Measurements from ENCODE around the gene EID1.
"Not testable (repeated sequence)": the region's sequence is repeated elsewhere in the genome, so short reads cannot be mapped to it uniquely, and the experiment has no call there.

EID1 gene

GRCh38 chr15:48898446-48898845 is 20.5 kb downstream of the EID1 start:
- H2AFZ ChIP-seq (ENCODE audit: low read depth), result no peak overlapping the region
- no peaks in the 10 kb centered on the region for H3K36me3 ChIP-seq (ENCODE audit: insufficient read depth)
- H3K4me2 ChIP-seq, result no peak overlapping the region
- H3K4me3 ChIP-seq (IDR thresholded peaks at IDR 0.05; ENCODE audit: insufficient read depth, low read depth, low read length), result no peak overlapping the region
- TF ChIP-seq CTCF (conservative IDR thresholded peaks at IDR 0.05; ENCODE audit: low read depth, low read length), result no peak
- H3K4me1 ChIP-seq (ENCODE audit: low read depth, poor library complexity, severe bottlenecking), result no peaks in the 10 kb centered on the region
- no peaks in the 10 kb centered on the region for H3K27me3 ChIP-seq (ENCODE audit: insufficient read depth, low read depth)
- H4K20me1 ChIP-seq (ENCODE audit: insufficient read depth), result no peaks in the 10 kb centered on the region
- no peak overlapping the region for H3K27ac ChIP-seq
- no peak overlapping the region for H3K9ac ChIP-seq
- H3K79me2 ChIP-seq (ENCODE audit: insufficient read depth, low read depth), result no peaks in the 10 kb centered on the region

- Histone ChIP-seq H4K20me1 (ENCODE audit: insufficient read depth) (no peaks in the 10 kb centered on the region), H3K36me3 (ENCODE audit: insufficient read depth) (no peaks in the 10 kb centered on the region), H3K27ac (no peak overlapping the region), H3K79me2 (ENCODE audit: insufficient read depth, low read depth) (no peaks in the 10 kb centered on the region), H3K4me2 (no peak overlapping the region), H3K27me3 (ENCODE audit: insufficient read depth, low read depth) (no peaks in the 10 kb centered on the region), H3K4me1 (ENCODE audit: low read depth, poor library complexity, severe bottlenecking) (no peaks in the 10 kb centered on the region), H3K9ac (no peak overlapping the region), H3K4me3 (IDR thresholded peaks at IDR 0.05; ENCODE audit: insufficient read depth, low read depth, low read length) (no peak overlapping the region), H2AFZ (ENCODE audit: low read depth) (no peak overlapping the region)
- TF ChIP-seq CTCF (conservative IDR thresholded peaks at IDR 0.05; ENCODE audit: low read depth, low read length), result no peak
These were observed 21.9 kb downstream of the EID1 start for GRCh38 chr15:48899793-48900192.

- TF ChIP-seq CTCF (conservative IDR thresholded peaks at IDR 0.05; ENCODE audit: low read depth, low read length), result no peak
- Histone ChIP-seq H3K4me1 (ENCODE audit: low read depth, poor library complexity, severe bottlenecking) (no peaks in the 10 kb centered on the region), H3K9ac (no peak overlapping the region), H3K36me3 (ENCODE audit: insufficient read depth) (no peaks in the 10 kb centered on the region), H3K27me3 (ENCODE audit: insufficient read depth, low read depth) (no peaks in the 10 kb centered on the region), H3K27ac (no peak overlapping the region), H3K4me3 (IDR thresholded peaks at IDR 0.05; ENCODE audit: insufficient read depth, low read depth, low read length) (no peak overlapping the region), H2AFZ (ENCODE audit: low read depth) (no peak overlapping the region), H4K20me1 (ENCODE audit: insufficient read depth) (no peaks in the 10 kb centered on the region), H3K79me2 (ENCODE audit: insufficient read depth, low read depth) (no peaks in the 10 kb centered on the region), H3K4me2 (no peak overlapping the region)
These were observed 26.8 kb downstream of the EID1 start for GRCh38 chr15:48904758-48905157.

- H3K79me2 ChIP-seq (ENCODE audit: insufficient read depth, low read depth), result no peaks in the 10 kb centered on the region
- H3K4me2 ChIP-seq, result no peak overlapping the region
- no peak overlapping the region for H3K9ac ChIP-seq
- H2AFZ ChIP-seq (ENCODE audit: low read depth), result no peak overlapping the region
- no peaks in the 10 kb centered on the region for H3K36me3 ChIP-seq (ENCODE audit: insufficient read depth)
- H3K4me1 ChIP-seq (ENCODE audit: low read depth, poor library complexity, severe bottlenecking), result no peaks in the 10 kb centered on the region
- no peak overlapping the region for H3K27ac ChIP-seq
- no peak for TF ChIP-seq CTCF (conservative IDR thresholded peaks at IDR 0.05; ENCODE audit: low read depth, low read length)
- no peak overlapping the region for H3K4me3 ChIP-seq (IDR thresholded peaks at IDR 0.05; ENCODE audit: insufficient read depth, low read depth, low read length)
- no peaks in the 10 kb centered on the region for H3K27me3 ChIP-seq (ENCODE audit: insufficient read depth, low read depth)
- H4K20me1 ChIP-seq (ENCODE audit: insufficient read depth), result no peaks in the 10 kb centered on the region
These were observed 27.3 kb downstream of the EID1 start for GRCh38 chr15:48905216-48905615.

GRCh38 chr15:48905847-48906246 is 27.9 kb downstream of the EID1 start:
- Histone ChIP-seq H3K27me3 (ENCODE audit: insufficient read depth, low read depth) (no peaks in the 10 kb centered on the region), H3K4me1 (ENCODE audit: low read depth, poor library complexity, severe bottlenecking) (no peaks in the 10 kb centered on the region), H3K4me3 (IDR thresholded peaks at IDR 0.05; ENCODE audit: insufficient read depth, low read depth, low read length) (no peak overlapping the region), H3K27ac (no peak overlapping the region), H3K79me2 (ENCODE audit: insufficient read depth, low read depth) (no peaks in the 10 kb centered on the region), H2AFZ (ENCODE audit: low read depth) (no peak overlapping the region), H3K36me3 (ENCODE audit: insufficient read depth) (no peaks in the 10 kb centered on the region), H4K20me1 (ENCODE audit: insufficient read depth) (no peaks in the 10 kb centered on the region), H3K4me2 (no peak overlapping the region), H3K9ac (no peak overlapping the region)
- no peak for TF ChIP-seq CTCF (conservative IDR thresholded peaks at IDR 0.05; ENCODE audit: low read depth, low read length)

- H3K4me3 ChIP-seq (IDR thresholded peaks at IDR 0.05; ENCODE audit: insufficient read depth, low read depth, low read length); H3K9ac ChIP-seq; H3K27ac ChIP-seq; H4K20me1 ChIP-seq (ENCODE audit: insufficient read depth); H3K4me1 ChIP-seq (ENCODE audit: low read depth, poor library complexity, severe bottlenecking); H3K27me3 ChIP-seq (ENCODE audit: insufficient read depth, low read depth); H3K36me3 ChIP-seq (ENCODE audit: insufficient read depth); H3K79me2 ChIP-seq (ENCODE audit: insufficient read depth, low read depth); H3K4me2 ChIP-seq; H2AFZ ChIP-seq (ENCODE audit: low read depth): not testable (repeated sequence)
These were observed 31.4 kb downstream of the EID1 start for GRCh38 chr15:48909313-48909712.

GRCh38 chr15:48910554-48910953 is 32.6 kb downstream of the EID1 start:
- H3K27me3 ChIP-seq (ENCODE audit: insufficient read depth, low read depth); H3K4me1 ChIP-seq (ENCODE audit: low read depth, poor library complexity, severe bottlenecking); H2AFZ ChIP-seq (ENCODE audit: low read depth); H4K20me1 ChIP-seq (ENCODE audit: insufficient read depth); H3K36me3 ChIP-seq (ENCODE audit: insufficient read depth); H3K9ac ChIP-seq; H3K27ac ChIP-seq; H3K4me2 ChIP-seq; H3K4me3 ChIP-seq (IDR thresholded peaks at IDR 0.05; ENCODE audit: insufficient read depth, low read depth, low read length); H3K79me2 ChIP-seq (ENCODE audit: insufficient read depth, low read depth): not testable (repeated sequence)

Data from KMS-11 (cell line).